IMR-90 (cell line): ENCODE data around the gene IL20. TPM values are rescaled to one million over a fixed set of nuclear protein-coding genes. Genes with fewer than 3 reads are reported as not detected.
A peak's percentile ranks its signal among the peaks of the same experiment; 100 is the strongest.

Source experiments
- ATAC-seq: fragments of 200-7000 bp; cut with Tn5 transposase; 2 replicates; pipeline ENCODE4 v1.9.1; 2020; ENCODE audit warnings: low read depth, mild to moderate bottlenecking, moderate library complexity
- BruUV-seq: library from RNA; stranded (reverse); fragments of 400-500 nt; replicated peaks from 2 replicates; lab custom pipeline; 2021; lab: Mats Ljungman, UMichigan
- CTCF ChIA-PET: fragments of 300-600 bp; formaldehyde crosslinking; extraction: SDS; loops from one replicate; lab custom pipeline; 2021; ENCODE audit warnings: antibody characterized with exemption; lab: Yijun Ruan, JAX
- POLR2A ChIA-PET: fragments of 300-600 bp; sonication (Branson Sonifier 250); formaldehyde crosslinking; loops from one replicate; lab custom pipeline; 2022; ENCODE audit warnings: antibody characterized with exemption; ENCODE audit not compliant: unreplicated experiment; lab: Charles Lee
- DNase-seq: peaks from one replicate; pipeline ENCODE4 v3.0.0; 2013
- H2AFZ ChIP-seq: replicated peaks from 2 replicates; pipeline ENCODE3; 2013; ENCODE audit warnings: low read length, mild to moderate bottlenecking; ENCODE audit not compliant: poor library complexity
- H2AK5ac ChIP-seq: 2 replicates; pipeline ENCODE4 v1.6.1; 2013; ENCODE audit warnings: low read depth, low read length, inconsistent platforms
- H2AK9ac ChIP-seq: replicated peaks from 2 replicates; pipeline ENCODE3; 2013; ENCODE audit warnings: mild to moderate bottlenecking, low read depth, low read length, moderate library complexity; ENCODE audit not compliant: poor library complexity
- H2BK120ac ChIP-seq: 2 replicates; pipeline ENCODE4 v1.6.1; 2013; ENCODE audit warnings: low read depth, low read length, inconsistent platforms
- H2BK15ac ChIP-seq: 3 replicates; pipeline ENCODE4 v1.6.1; 2013; ENCODE audit warnings: low read depth, low read length, inconsistent platforms
- H2BK20ac ChIP-seq: 2 replicates; pipeline ENCODE4 v1.6.1; 2013; ENCODE audit warnings: low read depth, mild to moderate bottlenecking, inconsistent platforms, low read length, moderate library complexity
- H2BK5ac ChIP-seq: 2 replicates; pipeline ENCODE4 v1.6.1; 2013; ENCODE audit warnings: mild to moderate bottlenecking, low read depth, low read length, inconsistent platforms; ENCODE audit not compliant: poor library complexity, severe bottlenecking
- H3K14ac ChIP-seq: replicated peaks from 2 replicates; pipeline ENCODE4 v1.6.1; 2013; ENCODE audit warnings: low read depth, low read length, inconsistent platforms
- H3K18ac ChIP-seq: 2 replicates; pipeline ENCODE4 v1.6.1; 2013; ENCODE audit warnings: low read depth, low read length, control low read depth
- H3K23ac ChIP-seq: 2 replicates; pipeline ENCODE4 v1.6.1; 2013; ENCODE audit warnings: low read depth, low read length, inconsistent platforms
- H3K27ac ChIP-seq: 2 replicates; pipeline ENCODE4 v1.5.1; 2013; ENCODE audit warnings: mild to moderate bottlenecking, control low read depth, low read length; ENCODE audit not compliant: insufficient read depth
- H3K27me3 ChIP-seq: 2 replicates; pipeline ENCODE4 v1.6.1; 2013; ENCODE audit warnings: low read length; ENCODE audit not compliant: control insufficient read depth, insufficient read depth
- H3K36me3 ChIP-seq: 2 replicates; pipeline ENCODE4 v1.6.1; 2013; ENCODE audit warnings: low read length, mixed read lengths; ENCODE audit not compliant: control insufficient read depth, insufficient read depth
- H3K4ac ChIP-seq: 2 replicates; pipeline ENCODE4 v1.6.1; 2013; ENCODE audit warnings: low read depth, low read length, inconsistent platforms
- H3K4me1 ChIP-seq: 2 replicates; pipeline ENCODE4 v1.6.1; 2013; ENCODE audit warnings: low read length, mixed read lengths; ENCODE audit not compliant: control insufficient read depth, insufficient read depth
- H3K4me2 ChIP-seq: 2 replicates; pipeline ENCODE4 v1.6.1; 2013; ENCODE audit warnings: low read depth, mild to moderate bottlenecking, control low read depth, low read length, moderate library complexity
- H3K4me3 ChIP-seq: 2 replicates; pipeline ENCODE4 v1.5.1; 2013; ENCODE audit warnings: low read depth, mild to moderate bottlenecking, control low read depth, low read length, moderate library complexity; ENCODE audit not compliant: insufficient read depth
- H3K56ac ChIP-seq: 2 replicates; pipeline ENCODE4 v1.6.1; 2013; ENCODE audit warnings: low read length, inconsistent platforms; ENCODE audit not compliant: insufficient read depth; ENCODE audit errors: extremely low read depth
- H3K79me1 ChIP-seq, 2 experiments: 2 replicates each; pipeline ENCODE4 v1.6.1; 2013; ENCODE audit warnings: low read length in 2 of 2, inconsistent platforms in 1 of 2, low read depth in 1 of 2
- H3K9ac ChIP-seq: 2 replicates; pipeline ENCODE4 v1.6.1; 2013; ENCODE audit warnings: low read depth, low read length, control low read depth
- H3K9me1 ChIP-seq: 2 replicates; pipeline ENCODE4 v1.6.1; 2013; ENCODE audit warnings: low read length, inconsistent platforms; ENCODE audit not compliant: insufficient read depth
- H3K9me3 ChIP-seq: 2 replicates; pipeline ENCODE4 v1.6.1; 2013; ENCODE audit warnings: low read length; ENCODE audit not compliant: control insufficient read depth, insufficient read depth
- H4K20me1 ChIP-seq: 2 replicates; pipeline ENCODE4 v1.6.1; 2013; ENCODE audit warnings: low read length, inconsistent platforms; ENCODE audit not compliant: insufficient read depth
- H4K5ac ChIP-seq: 2 replicates; pipeline ENCODE4 v1.6.1; 2013; ENCODE audit warnings: mild to moderate bottlenecking, low read depth, low read length, control low read depth
- H4K8ac ChIP-seq, 2 experiments: 2 replicates each; pipeline ENCODE4 v1.6.1; 2013; ENCODE audit warnings: low read depth in 2 of 2, low read length in 2 of 2, control low read depth in 1 of 2, inconsistent platforms in 1 of 2
- H4K91ac ChIP-seq: 2 replicates; pipeline ENCODE4 v1.6.1; 2013; ENCODE audit warnings: low read depth, low read length, inconsistent platforms; ENCODE audit not compliant: insufficient read depth
- CEBPB ChIP-seq: IDR thresholded peaks from 2 replicates; pipeline ENCODE4 v1.6.1; 2012; ENCODE audit warnings: low read depth, low read length, improper control_type of control experiment
- RAD21 ChIP-seq: IDR thresholded peaks from 2 replicates; pipeline ENCODE4 v1.6.1; 2012; ENCODE audit warnings: low read length, improper control_type of control experiment
- WGBS, 2 experiments: methylation state at CpG; one replicate each; pipeline versions ENCODE4 v1.1.5 to v1.1.7; 2013; ENCODE audit warnings: missing lambda C conversion rate in 2 of 2; ENCODE audit not compliant: insufficient read length in 1 of 2; ENCODE audit errors: extremely low coverage in 2 of 2; 5-methylcytosine and 5-hydroxymethylcytosine counted together
- dilution Hi-C: fragments of 300-500 bp; cut with HindIII; formaldehyde crosslinking; loops from one replicate; pipeline ENCODE4 v1.14.3; 2018; ENCODE audit warnings: low sequenced_read_pairs; ENCODE audit not compliant: unreplicated experiment
- in situ Hi-C: fragments of 300-500 bp; cut with MboI; formaldehyde crosslinking; loops from 3 replicates; pipeline ENCODE4 v1.14.3; 2019; ENCODE audit warnings: low sequenced_read_pairs, inconsistent platforms, mixed read lengths
- intact Hi-C: fragments of 100-400 bp; cut with micrococcal nuclease; formaldehyde crosslinking; loops from 2 replicates; pipeline ENCODE4 v1.10.0; 2022
- polyA plus RNA-seq, 3 experiments: library from polyadenylated mRNA; depleted of rRNA; stranded (reverse); fragments of >200 nt; gene quantifications; 2 replicates each; pipeline ENCODE4 v1.2.3, GENCODE V29; 2012; ENCODE audit warnings: low replicate concordance in 1 of 3
- total RNA-seq: library from RNA; depleted of rRNA; stranded (reverse); fragments of >200 nt; gene quantifications from 2 replicates; pipeline ENCODE4 v1.2.3, GENCODE V29; 2012

Gene IL20
- total and polyA plus RNA-seq, 2 of the 4 experiments (the other 2 are of a cell fraction) = not detected

- Histone ChIP-seq H4K20me1 (no peaks in the 10 kb centered on the region), H4K5ac (no peak overlapping the region), H2AK5ac (no peak overlapping the region), H3K9me3 (peaks cover 7% of the 10 kb centered on the region), H3K9ac (no peak overlapping the region), H3K4me1 (peaks cover 5% of the 10 kb centered on the region), H3K4me3 (no peak overlapping the region), H3K4me2 (no peak overlapping the region), H3K4ac (no peak overlapping the region), H3K18ac (no peak overlapping the region), H4K91ac (no peak overlapping the region), H3K27me3 (no peaks in the 10 kb centered on the region), H2BK20ac (no peak overlapping the region), H2BK120ac (no peak overlapping the region), H2AK9ac (no peak overlapping the region), H3K79me1 (no peaks in the 10 kb centered on the region), H3K27ac (no peak overlapping the region), H3K9me1 (peaks cover 2% of the 10 kb centered on the region; the same call in 1 of the 2 replicates), H3K14ac (no peak overlapping the region), H2BK15ac (no peak overlapping the region), H3K23ac (no peak overlapping the region), H3K36me3 (no peaks in the 10 kb centered on the region), H3K56ac (no peak overlapping the region), H2BK5ac (no peak overlapping the region), H2AFZ (no peak overlapping the region), H4K8ac (no peak overlapping the region)
- POLR2A ChIA-PET = no interaction called here
- TF ChIP-seq CEBPB (0 out of 2 replicates have a peak, but pooled peaks have one; percentile 20), RAD21 (no peak)
- dilution Hi-C loops (no loop called here), in situ Hi-C loops (no loop called here), intact Hi-C loops (no loop called here)
- BruUV-seq = no TSS peak
- CTCF ChIA-PET = interaction anchor here (1.0 to 1.4 kb wide), 2 partner anchors 9 to 23 kb away, joined by 3 to 4 read pairs; no protein-coding TSS in a partner anchor
- DNase-seq = no peak
- WGBS, 2 experiments = 83% methylated on average over 1 of the region's 1 CpG; no CpG with 5 or more reads in 1 of the 2 experiments
- ATAC-seq = no peak
Measured at GRCh38 chr1:206883160-206883559, 17.7 kb downstream of the IL20 start.
